Erythroblast (primary cell): ENCODE measurements around the gene MTRF1.

Experiments used
- GATA1 ChIP-seq: IDR thresholded peaks from 2 replicates; pipeline ENCODE4 v1.6.1; 2011; ENCODE audit warnings: low read depth, mild to moderate bottlenecking, control low read depth, low read length, moderate library complexity
- POLR2A ChIP-seq: IDR thresholded peaks from 2 replicates; pipeline ENCODE4 v1.6.1; 2011; ENCODE audit warnings: mild to moderate bottlenecking, low read length

DNA sequence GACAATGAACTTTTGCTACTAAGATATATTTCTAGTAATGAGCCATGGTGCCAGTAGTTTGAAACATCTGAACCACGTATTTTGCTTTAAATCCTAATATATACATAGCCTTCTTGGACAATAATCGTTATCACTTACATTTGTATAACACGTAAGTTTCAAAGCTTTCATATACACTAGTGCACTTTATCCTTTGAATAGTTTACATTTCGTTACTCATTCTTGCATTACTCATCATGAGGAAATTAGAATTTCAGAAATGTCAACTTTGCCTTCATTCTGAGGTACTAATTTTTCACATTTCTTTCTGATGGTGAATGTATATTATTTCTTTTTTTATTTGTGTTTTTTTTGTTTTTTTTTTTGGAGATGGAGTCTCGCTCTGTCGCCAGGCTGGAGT, 74.8 kb downstream of the MTRF1 start:
- TF ChIP-seq POLR2A (no peak), GATA1 (no peak)
